ENCODE data around the gene SH3BGRL3.
"Not testable (repeated sequence)": the region's sequence is repeated elsewhere in the genome, so short reads cannot be mapped to it uniquely, and the experiment has no call there.

SH3BGRL3 gene

DNA sequence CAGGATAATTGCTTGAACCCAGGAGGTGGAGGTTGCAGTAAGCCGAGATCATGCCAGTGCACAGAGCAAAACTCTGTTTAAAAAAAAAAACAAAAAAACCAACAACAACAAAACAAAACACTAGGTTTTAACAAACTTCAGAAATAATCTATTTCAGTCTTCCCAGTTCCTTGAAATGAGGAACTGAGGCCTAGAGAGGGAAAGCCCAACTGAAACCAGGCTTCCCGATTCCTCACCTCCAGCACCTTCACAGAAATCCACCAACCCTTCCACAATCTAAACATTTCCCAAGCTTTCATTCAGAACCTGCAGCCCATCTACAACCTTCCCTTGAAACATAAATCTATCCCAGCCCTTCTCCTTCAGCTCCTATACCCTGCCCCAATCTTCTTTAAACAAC, 37.3 kb downstream of the SH3BGRL3 start:
- no peak for DNase-seq (ENCODE audit: low read depth)

DNA sequence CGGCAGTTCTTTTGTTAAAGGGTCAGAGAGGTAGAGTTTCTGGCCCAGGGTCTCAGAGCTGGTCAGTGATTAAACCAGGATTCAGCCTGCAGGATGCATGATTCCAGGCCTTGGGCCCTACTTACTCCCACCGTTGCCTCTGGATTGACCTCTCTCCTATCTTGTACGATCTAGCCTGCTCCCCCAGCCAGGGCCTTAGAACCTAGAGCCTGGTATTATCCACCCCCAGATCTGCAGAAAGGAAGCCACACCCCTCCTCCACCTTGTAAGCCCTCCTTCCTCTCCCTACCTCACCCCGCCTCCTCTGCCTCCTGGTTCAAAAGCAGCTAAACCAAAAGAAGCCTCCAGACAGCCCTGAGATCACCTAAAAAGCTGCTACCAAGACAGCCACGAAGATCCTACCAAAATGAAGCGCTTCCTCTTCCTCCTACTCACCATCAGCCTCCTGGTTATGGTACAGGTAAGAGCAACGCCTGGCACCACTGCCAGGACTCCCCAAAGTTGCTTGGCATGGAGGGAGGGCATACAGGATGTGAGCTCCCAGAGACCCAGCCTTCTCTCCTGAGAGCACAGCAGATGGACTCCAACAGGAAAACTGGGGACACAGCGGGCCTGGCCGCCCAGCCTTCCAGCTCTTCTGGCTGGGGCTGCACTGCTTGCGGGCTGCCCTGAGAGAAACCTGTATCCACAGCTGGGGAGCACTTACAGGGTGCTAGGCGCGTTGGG, 37.9 kb downstream of the SH3BGRL3 start, which contains the start of gene CD52:
Gene CD52 (plus strand): TSS at position 347 of the 726 bp plus-strand sequence. CDS start 60 bp downstream, at position 407.
- DNase-seq (ENCODE audit: low read depth): peak; percentile 64

DNA sequence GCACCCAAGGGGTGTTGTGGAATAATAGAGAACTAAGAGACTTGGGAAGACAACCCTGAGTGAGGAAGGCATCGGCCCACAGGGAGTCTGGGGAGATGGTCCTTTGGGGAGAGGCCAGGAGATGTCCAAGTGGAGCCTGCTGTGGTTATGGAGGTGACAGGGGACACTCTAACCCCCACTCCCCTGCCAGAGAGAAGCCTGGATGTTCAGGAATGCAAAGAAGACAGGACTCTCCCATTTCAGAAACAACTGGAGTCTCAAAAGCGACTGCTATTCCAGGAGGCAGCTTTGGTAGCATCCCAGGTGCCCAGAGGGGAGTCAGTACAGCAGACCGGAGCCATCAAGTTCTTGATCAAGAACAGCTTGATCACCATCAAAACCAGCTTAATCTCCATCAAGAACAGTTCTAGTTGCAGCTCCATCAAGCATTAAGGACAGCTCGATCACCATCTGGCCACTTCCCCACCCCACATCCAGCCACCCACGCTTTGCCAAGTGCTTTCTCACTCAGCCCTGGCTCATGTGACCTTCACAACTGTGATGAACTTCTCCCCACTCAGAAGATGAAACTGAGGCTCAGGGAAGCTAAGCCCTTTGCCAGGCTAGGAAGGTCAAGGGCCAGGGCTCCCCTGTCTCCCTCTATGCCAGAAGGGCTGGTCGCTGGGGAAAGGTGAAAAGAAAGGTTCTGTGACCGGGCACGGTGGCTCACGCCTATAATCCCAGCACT, 38.6 kb downstream of the SH3BGRL3 start:
- DNase-seq (ENCODE audit: low read depth): peak; percentile 33

DNA sequence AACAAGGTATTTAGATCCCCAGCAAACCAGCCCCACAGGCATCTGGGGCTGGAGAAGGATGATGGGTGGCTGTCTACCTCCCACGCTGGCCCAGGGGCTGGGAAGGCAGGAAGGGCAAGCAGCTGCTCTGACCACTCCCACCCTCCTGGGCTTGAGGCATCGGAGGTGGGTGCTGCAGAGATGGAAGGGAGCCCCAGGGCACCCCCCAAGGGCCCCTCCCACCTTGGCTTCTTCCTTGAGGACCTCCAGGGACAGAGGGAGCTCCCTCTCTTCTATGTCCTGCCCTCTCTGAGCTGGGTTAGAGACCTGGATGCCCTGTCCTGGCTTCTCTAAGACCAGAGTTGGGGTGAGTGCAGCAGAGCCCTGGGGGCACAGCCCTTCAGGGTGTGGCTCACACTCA, 41.0 kb downstream of the SH3BGRL3 start:
- DNase-seq (ENCODE audit: low read depth): no peak

DNA sequence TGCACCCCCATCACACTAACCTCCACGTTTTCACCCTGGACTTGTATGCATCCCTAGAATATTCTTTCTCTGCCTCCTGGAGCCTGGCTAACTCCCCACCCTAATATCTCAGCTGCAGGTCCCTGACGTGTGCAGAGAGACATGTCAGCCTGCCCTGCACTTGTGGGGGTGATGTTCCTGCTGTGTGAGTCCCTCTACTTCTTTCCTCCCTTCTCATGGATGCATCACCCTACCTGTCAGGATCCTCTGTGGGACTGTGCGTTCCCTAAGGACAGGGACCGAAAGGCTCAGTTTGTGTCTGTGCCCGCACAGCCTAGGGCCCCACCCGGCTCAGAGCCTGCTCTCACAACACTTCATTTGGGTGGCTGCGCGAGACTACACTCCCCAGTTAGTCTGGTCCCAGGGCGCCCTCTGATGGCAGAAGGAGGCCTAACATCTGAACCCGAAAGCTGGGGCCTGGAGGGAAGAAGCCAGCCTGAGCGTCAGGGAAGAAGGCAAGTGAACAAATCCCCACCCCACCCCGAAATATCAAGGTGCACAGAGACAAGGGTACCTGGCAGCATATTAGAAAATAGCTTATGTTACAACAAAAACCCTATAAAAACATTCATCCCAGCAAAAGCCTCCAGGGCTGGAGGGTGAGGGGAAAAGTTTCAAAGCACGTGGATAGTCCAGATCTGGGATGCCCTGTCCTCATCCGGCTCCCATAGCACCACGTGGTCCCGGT, 41.6 kb downstream of the SH3BGRL3 start:
- DNase-seq (ENCODE audit: low read depth): peak; percentile 89

DNA sequence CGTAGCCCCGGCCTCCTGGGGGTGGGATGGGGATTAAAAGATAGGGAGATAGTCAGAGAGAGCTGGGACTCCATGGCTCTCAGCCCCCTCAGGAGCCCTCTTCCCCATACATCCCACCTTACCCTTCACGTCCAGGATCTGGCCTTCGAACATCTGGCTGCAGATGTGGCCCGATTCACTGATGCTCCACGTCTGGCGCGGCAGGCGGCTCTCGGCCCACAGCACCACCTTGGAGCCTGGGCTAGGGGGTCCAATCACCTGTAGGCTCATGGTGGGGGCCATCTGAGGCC, 42.1 kb downstream of the SH3BGRL3 start:
- no peak for DNase-seq (ENCODE audit: low read depth)

DNA sequence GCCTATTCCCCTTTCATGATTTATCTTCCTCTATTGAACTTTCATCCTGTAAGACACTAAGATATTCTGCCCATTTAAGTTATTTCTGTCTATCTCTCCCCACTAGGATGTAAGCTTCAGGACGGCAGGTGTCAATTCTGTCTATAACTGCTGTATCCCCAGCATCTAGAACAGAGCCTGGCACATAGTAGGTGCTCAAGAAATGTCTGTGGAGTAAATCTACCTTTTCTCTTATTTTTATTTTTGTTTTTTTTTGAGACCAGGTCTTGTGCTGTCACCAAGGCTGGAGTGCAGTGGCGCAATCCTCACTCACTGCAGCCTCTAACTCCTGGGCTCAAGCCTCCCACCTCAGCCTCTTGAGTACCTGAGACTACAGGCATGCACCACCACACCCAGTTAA, 43.5 kb downstream of the SH3BGRL3 start:
- DNase-seq (ENCODE audit: low read depth): no peak

DNA sequence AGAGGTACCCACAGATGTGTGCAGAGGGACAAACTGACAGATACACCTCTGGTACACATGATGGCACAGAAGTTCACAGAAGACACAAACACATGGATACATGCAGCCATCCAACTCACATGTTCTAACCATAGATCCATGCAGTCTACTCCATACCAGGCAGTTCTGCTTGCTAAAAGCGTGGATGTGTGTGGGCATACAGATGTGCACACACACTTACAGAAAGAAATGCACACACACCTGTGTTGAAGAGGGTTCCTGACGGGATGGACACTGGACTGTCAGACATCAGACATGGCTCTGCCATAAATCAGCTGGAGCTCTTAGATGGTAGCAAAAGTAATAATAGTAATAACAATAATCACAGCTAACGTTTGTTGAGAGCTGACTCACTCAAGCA, 44.7 kb downstream of the SH3BGRL3 start:
- DNase-seq (ENCODE audit: low read depth): no peak

DNA sequence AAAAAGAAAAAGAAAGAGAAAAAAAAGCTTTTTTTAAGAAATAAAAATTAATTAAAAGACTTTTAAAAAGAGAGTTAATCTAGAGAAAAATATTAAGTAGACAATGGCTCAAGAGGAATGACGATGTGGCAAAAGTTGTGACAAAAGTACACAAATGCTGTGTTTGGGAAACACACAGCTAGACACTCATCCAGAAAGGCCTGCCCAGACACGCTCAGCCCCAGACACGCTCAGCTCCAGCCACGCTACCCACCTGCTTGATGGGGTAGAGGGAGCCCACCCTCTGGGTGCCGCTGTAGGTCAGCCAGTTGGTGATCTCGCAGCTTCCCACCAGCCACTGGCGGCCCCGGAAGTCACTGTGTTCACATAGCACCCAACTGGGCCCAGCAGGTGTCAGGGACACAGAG, 48.1 kb downstream of the SH3BGRL3 start:
- DNase-seq (ENCODE audit: low read depth): no peak

DNA sequence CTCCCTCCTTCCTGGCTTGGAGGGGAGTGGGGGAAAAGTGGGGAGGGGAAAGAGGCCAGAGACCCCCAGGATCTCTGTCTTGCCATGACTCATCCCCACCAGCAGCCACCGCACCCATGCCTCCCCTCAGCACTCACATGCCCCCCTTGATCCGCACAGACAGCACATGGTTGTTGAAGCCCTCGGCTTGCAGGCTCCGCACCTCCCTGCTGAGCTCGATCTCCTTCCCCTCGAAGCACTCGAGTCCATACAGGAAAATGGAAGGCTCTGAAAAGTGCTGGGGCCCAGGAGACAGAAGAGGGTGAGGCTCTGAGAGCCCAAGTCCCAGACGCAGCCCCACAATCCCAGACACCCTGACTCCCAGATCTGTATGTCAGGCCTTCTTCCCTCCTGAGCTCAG, 48.7 kb downstream of the SH3BGRL3 start:
- DNase-seq (ENCODE audit: low read depth): no peak

DNA sequence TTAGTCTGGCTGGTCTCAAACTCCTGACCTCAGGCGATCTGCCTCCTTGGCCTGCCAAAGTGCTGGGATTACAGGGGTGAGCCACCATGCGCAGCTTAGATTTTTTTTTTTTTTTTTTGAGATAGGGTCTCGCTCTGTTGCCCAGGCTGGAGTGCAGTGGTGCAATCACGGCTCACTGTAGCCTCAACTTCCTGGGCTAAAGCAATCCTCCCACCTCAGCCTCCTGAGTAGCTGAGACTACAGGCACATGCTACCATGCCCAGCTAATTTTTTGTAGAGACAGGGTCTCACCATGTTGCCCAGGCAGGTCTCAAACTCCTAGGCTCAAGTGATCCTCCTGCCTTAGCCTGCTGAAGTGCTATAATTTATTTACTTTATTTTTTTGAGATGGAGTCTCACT, 49.5 kb downstream of the SH3BGRL3 start:
- DNase-seq (ENCODE audit: low read depth): not testable (repeated sequence)

DNA sequence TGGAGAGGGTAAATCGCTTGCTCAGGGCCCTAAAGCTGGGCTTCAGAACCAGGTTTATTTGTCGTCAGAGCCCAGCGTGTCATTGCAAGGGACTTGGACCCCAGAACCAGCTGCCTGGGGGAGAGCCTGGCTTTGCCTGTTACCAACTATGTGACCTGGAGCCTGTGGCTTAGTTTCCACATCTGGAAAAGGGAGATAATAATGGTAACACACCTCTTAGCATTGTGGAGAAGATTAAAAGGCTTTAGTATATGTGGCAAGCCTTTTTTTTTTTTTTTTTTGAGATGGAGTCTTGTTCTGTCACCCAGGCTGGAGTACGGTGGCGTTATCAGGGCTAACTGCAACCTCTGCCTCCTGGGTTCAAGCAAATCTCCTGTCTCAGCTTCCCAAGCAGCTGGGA, 50.4 kb downstream of the SH3BGRL3 start:
- no peak for DNase-seq (ENCODE audit: low read depth)
